ENCODE data around the gene ADGRB2. TPM values are rescaled to one million over a fixed set of nuclear protein-coding genes. Genes with fewer than 3 reads are reported as not detected.

ADGRB2 gene
- total RNA-seq, 1 donor = 7.9 TPM

DNA sequence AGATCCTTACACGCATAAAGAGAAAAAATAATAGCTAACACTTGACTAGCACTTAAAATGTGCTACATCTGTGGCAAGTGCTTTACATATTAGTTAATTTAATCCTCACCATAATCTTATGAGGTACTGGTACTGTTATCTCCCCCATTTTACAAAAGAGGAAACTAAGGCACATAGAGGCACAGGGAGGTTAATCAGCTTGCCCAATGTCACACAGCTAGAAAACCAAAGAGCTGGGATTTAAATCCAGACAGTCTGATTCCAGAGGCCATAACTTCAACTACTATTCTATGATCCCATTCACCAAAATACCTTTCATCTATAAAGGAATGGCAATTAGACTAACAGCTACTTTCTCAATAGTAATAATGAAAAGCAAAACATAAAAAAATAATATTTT, 40.0 kb upstream of the ADGRB2 start:
- H3K4me3 ChIP-seq (ENCODE audit: low read depth, low read length) = no peak overlapping the region
- DNase-seq (ENCODE audit: low read depth) = no peak
- TF ChIP-seq, protein P1, sequence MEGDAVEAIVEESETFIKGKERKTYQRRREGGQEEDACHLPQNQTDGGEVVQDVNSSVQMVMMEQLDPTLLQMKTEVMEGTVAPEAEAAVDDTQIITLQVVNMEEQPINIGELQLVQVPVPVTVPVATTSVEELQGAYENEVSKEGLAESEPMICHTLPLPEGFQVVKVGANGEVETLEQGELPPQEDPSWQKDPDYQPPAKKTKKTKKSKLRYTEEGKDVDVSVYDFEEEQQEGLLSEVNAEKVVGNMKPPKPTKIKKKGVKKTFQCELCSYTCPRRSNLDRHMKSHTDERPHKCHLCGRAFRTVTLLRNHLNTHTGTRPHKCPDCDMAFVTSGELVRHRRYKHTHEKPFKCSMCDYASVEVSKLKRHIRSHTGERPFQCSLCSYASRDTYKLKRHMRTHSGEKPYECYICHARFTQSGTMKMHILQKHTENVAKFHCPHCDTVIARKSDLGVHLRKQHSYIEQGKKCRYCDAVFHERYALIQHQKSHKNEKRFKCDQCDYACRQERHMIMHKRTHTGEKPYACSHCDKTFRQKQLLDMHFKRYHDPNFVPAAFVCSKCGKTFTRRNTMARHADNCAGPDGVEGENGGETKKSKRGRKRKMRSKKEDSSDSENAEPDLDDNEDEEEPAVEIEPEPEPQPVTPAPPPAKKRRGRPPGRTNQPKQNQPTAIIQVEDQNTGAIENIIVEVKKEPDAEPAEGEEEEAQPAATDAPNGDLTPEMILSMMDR (IDR thresholded peaks at IDR 0.05; ENCODE audit: insufficient read depth, low read length) = no peak

DNA sequence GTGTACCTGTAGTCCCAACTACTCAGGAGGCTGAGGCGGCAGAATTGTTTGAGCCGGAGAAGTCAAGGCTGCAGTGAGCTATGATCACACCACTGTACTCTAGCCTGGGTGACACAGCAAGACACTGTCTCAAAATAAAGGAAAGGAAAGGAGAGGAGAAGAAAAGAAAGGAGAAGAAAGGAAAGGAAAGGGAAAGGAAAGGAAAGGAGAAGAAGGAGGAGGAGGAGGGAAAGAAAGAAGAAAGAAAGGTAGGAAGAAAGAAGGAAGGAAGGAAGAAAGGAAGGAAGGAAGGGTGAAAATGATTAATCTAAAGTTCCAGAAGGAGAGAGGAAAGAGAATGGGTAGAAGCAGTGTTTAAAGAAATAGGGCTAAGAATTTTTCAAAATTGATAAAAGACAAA, 39.5 kb upstream of the ADGRB2 start:
- no peak for DNase-seq (ENCODE audit: low read depth)
- TF ChIP-seq, protein P1 (IDR thresholded peaks at IDR 0.05; ENCODE audit: insufficient read depth, low read length) = no peak
- no peak overlapping the region for H3K4me3 ChIP-seq (ENCODE audit: low read depth, low read length)

DNA sequence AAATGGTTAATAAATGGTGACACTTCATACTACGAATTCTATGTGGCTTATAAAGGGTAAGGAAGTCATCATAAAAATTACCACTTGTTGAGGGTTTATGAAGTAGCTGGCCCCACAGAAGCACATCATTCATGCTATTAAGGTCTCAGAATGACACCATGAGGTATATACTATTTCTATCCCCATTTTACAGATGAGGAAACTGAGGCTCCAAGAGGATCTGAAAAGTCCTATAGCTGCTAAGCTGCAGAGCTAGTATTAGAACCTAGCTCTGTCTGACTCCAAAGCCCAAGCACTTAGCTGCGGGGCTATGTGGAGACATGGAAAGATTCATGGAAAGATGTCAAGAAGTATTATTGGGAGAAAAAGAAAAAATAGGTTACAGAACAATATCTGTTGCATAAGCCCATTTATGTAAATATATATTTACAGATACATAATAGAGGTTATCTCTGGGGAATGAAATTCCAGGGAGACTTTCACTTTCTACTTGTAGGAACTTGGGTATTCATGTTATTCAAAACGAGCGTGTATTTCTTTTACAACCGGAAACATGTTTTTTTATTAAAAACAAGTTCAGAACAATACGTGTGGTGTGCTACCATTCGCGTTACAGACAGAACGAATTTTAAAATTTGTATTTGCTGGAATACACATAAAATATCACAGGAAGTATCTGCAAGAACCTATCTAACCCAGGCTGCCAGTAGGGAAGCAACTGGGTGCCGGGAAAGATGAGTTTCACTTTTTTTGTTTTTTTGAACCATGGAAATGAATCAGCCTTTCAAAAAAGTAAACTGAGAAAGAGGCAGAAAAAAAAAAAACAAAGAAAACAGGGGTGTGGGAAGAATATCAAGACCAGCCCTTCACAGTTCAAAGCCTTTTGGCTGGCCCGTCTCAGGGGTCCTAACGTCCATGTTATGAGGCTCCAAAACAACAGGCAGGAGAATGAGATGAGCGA, 38.3 kb upstream of the ADGRB2 start:
- TF ChIP-seq, protein P1 (IDR thresholded peaks at IDR 0.05; ENCODE audit: insufficient read depth, low read length) = no peak
- DNase-seq (ENCODE audit: low read depth) = peak; percentile 50
- H3K4me3 ChIP-seq (ENCODE audit: low read depth, low read length) = no peak overlapping the region

DNA sequence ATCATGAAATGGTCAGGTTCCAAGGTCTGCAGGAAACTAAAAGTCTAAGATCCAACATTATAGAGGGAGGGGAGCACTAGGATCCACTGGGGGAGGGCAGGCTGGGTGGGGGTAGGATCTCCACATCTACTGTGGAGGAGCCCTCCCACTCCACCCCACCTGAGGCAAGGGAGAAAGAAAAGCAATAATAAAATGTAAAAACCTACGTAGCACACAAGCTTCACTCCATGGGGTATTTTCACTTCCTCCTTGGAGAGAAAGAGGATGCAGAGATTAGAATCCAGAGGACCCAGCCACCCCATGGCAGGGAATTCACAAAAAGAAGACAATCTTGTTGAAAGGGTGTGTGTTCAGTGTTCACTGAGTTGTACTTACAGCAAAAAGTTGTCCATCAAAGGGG, 37.3 kb upstream of the ADGRB2 start:
- DNase-seq (ENCODE audit: low read depth) = no peak
- TF ChIP-seq, protein P1 (IDR thresholded peaks at IDR 0.05; ENCODE audit: insufficient read depth, low read length) = no peak
- no peak overlapping the region for H3K4me3 ChIP-seq (ENCODE audit: low read depth, low read length)

DNA sequence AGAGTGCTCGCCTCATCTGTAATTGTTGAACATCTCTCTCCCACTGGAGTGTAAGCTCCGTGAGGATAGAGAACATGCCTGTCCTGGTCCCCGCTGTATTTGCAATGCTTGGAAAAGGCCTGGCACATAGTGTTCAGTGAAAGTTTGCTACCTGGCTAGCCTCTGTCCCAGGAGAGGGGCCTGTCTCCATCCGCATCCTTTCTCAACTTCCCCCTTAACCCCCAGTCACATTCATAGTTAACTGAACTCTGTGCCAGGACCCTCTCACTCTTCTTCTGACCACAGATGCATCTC, 36.5 kb upstream of the ADGRB2 start:
- DNase-seq (ENCODE audit: low read depth) = no peak
- TF ChIP-seq, protein P1 (IDR thresholded peaks at IDR 0.05; ENCODE audit: insufficient read depth, low read length) = no peak
- no peak overlapping the region for H3K4me3 ChIP-seq (ENCODE audit: low read depth, low read length)

DNA sequence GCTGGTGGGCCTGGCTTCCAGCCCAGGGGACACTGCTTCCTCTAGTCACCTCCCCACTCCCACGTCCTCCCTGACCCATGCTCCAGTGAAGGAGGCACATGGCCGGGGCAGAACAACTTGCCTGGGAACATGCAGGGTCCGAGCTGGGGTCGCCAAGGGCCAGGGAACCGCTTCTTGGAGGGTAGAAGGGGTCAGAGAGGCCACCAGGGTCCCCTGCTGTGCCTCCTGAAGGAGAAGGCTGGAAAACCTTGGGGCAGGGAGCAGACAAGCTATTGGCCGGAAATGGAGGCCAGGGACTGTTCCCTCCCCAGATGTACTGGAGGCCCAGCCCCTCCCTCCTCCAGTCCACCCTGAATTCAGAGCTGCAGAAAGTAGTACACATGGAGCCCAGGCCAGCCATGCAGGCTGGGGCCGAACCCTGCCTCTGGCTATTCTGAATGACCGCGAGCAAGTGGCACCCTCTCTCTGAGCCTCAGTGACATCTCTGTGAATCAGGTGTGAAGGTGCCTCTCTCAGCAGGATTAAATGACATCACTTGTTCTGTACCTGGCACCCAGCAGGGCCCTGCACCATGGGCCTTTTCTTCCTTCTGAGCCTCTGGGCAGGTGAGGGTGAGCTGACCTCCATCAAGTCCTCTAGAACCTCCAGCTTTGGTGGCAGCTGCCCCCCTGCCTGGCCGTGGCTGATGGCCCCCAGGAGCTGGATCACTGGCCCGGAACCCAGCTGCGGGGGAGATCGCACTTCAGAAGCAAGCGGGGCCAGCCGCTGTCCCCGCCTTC, 35.9 kb upstream of the ADGRB2 start:
- DNase-seq (ENCODE audit: low read depth) = no peak
- TF ChIP-seq, protein P1 (IDR thresholded peaks at IDR 0.05; ENCODE audit: insufficient read depth, low read length) = no peak
- no peak overlapping the region for H3K4me3 ChIP-seq (ENCODE audit: low read depth, low read length)
